ENCODE data around the gene KRTAP12-1. TPM values are rescaled to one million over a fixed set of nuclear protein-coding genes. Genes with fewer than 3 reads are reported as not detected.
"Not testable (repeated sequence)": the region's sequence is repeated elsewhere in the genome, so short reads cannot be mapped to it uniquely, and the experiment has no call there.

KRTAP12-1 gene
- total and polyA plus RNA-seq, 5 donors from 2014 or later: not detected

DNA sequence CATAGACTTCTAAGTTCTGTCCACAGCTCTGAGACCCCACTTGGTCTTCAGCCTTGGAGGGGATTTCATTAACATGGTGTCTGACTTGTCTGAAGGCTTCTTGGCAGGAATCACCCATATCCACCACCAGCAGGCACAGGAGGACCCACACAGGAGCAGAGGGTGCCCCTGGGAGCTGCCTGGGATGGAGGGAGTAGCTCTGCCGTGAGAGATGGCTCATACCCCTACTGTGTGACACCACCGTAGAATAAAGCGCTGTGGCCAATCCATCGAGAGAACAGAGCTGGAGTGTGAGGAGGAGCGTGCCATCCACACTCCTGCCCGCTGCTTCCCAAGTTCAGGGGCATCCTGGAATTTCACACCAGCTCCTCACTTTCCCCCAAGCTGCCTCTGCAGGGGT is 3.1 kb upstream of the KRTAP12-1 start:
- not testable (repeated sequence) for H3K27ac Mint-ChIP-seq; DNase-seq; H3K9me3 ChIP-seq (ENCODE audit: control insufficient read depth in 2 of 2, low read length in 2 of 2); H3K4me3 Mint-ChIP-seq; H3K27me3 ChIP-seq (ENCODE audit: control insufficient read depth, insufficient read depth, low read length); ATAC-seq (ENCODE audit: low read depth in 2 of 2); H3K4me1 Mint-ChIP-seq; H3K4me3 ChIP-seq (ENCODE audit: low read depth, low read length); H3K36me3 Mint-ChIP-seq; H3K27ac ChIP-seq (ENCODE audit: insufficient read depth, low read length, poor library complexity, severe bottlenecking); H3K9me3 Mint-ChIP-seq; H3K36me3 ChIP-seq (ENCODE audit: control insufficient read depth, insufficient read depth, low read length); H3K4me1 ChIP-seq (ENCODE audit: control insufficient read depth, insufficient read depth, low read length, poor library complexity, severe bottlenecking)
- peaks cover 28% of the 10 kb centered on the region for H3K27me3 Mint-ChIP-seq

DNA sequence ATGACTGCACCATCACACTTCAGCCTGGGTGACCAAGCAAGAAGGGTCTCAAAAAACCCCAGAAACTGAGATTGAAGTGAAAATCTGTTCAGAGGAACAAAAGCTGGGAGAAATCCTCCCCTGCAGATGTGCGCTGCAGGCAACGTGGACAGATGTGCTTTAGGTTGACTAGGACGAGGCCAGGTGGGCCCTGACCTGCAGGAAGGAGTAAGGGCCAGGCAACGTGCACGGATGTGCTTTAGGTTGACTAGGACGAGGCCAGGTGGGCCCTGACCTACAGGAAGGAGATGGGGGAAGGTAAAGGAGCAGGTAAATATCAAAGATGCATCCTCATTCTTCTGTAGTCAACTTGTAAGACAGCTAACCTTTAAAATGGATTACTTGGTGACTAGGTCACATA is 2.5 kb upstream of the KRTAP12-1 start:
- Mint-ChIP-seq H3K4me3 (no peak overlapping the region), H3K4me1 (peaks cover 0 to 3% (median 1%) of the 10 kb centered on the region in 4 donors), H3K27ac (no peak overlapping the region), H3K9me3 (peaks cover 0 to 1% (median 0%) of the 10 kb centered on the region in 7 donors), H3K27me3 (peaks cover 26% of the 10 kb centered on the region), H3K36me3 (no peaks in the 10 kb centered on the region)
- Histone ChIP-seq H3K4me3 (ENCODE audit: low read depth, low read length) (no peak overlapping the region), H3K27me3 (ENCODE audit: control insufficient read depth, insufficient read depth, low read length) (peaks cover 3% of the 10 kb centered on the region), H3K27ac (ENCODE audit: insufficient read depth, low read length, poor library complexity, severe bottlenecking) (no peak overlapping the region), H3K9me3 (ENCODE audit: control insufficient read depth in 2 of 2, low read length in 2 of 2) (no peaks in the 10 kb centered on the region), H3K4me1 (ENCODE audit: control insufficient read depth, insufficient read depth, low read length, poor library complexity, severe bottlenecking) (no peaks in the 10 kb centered on the region), H3K36me3 (ENCODE audit: control insufficient read depth, insufficient read depth, low read length) (no peaks in the 10 kb centered on the region)
- DNase-seq: no peak
- no peak for ATAC-seq (ENCODE audit: low read depth in 2 of 2)

DNA sequence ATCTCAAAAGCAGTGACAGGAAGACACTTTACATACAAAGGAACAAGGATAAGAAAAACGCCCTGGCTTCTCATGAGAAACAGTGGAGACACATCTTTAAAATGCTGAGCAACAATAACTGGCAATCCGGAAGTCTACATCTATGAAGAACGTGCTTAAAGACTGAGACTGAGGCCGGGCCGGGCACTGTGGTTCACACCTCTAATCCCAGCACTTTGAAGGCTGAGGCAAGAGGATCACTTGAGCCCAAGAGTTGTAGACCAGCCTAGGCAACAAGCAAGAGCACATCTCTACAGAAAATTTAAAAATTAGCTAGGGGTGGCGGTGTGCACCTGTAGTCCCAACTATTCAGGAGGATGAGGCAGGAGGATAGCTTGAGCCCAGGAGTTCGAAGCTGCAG is 2.1 kb upstream of the KRTAP12-1 start:
- Mint-ChIP-seq H3K4me1 (peaks cover 0 to 3% (median 1%) of the 10 kb centered on the region in 4 donors), H3K36me3 (no peaks in the 10 kb centered on the region), H3K27ac (no peak overlapping the region), H3K4me3 (no peak overlapping the region), H3K27me3 (peaks cover 26% of the 10 kb centered on the region), H3K9me3 (peaks cover 0 to 1% (median 0%) of the 10 kb centered on the region in 7 donors)
- DNase-seq (no peak), ATAC-seq (ENCODE audit: low read depth in 2 of 2) (no peak)
- Histone ChIP-seq H3K36me3 (ENCODE audit: control insufficient read depth, insufficient read depth, low read length) (no peaks in the 10 kb centered on the region), H3K9me3 (ENCODE audit: control insufficient read depth in 2 of 2, low read length in 2 of 2) (no peaks in the 10 kb centered on the region), H3K27me3 (ENCODE audit: control insufficient read depth, insufficient read depth, low read length) (peaks cover 5% of the 10 kb centered on the region), H3K4me3 (ENCODE audit: low read depth, low read length) (no peak overlapping the region), H3K27ac (ENCODE audit: insufficient read depth, low read length, poor library complexity, severe bottlenecking) (no peak overlapping the region), H3K4me1 (ENCODE audit: control insufficient read depth, insufficient read depth, low read length, poor library complexity, severe bottlenecking) (no peaks in the 10 kb centered on the region)

DNA sequence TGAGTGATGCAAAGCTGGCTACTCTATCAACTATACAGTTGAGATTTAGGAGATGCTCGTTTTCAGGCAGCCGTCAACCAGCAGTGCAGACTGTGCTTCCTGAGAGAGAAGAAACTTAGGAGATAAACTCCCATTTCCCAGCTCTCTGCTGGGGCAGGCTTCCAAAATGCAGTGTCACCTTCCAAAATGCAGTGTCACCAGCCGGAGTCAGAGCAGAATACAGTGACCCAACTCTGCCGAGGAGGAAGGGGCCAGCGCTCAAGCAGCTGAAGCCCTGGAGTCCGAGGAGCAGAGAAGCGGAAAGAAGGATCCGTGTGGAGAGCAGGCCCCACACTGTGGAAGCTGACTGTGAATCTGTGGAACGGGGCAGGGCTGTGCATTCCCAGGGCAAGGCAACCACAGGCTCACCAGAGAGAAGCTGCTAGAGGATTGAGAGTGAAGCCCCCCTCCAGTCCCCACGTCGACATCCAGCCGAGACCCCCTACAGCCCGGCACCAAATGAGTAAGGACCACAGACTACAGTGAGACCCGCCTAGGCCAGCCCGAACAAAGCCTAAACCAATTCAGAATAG is 703 bp upstream of the KRTAP12-1 start:
- no peak overlapping the region for H3K4me3 Mint-ChIP-seq
- Histone ChIP-seq H3K4me1 (ENCODE audit: control insufficient read depth, insufficient read depth, low read length, poor library complexity, severe bottlenecking) (no peaks in the 10 kb centered on the region), H3K27me3 (ENCODE audit: control insufficient read depth, insufficient read depth, low read length) (peaks cover 5% of the 10 kb centered on the region), H3K4me3 (ENCODE audit: low read depth, low read length) (no peak overlapping the region), H3K27ac (ENCODE audit: insufficient read depth, low read length, poor library complexity, severe bottlenecking) (no peak overlapping the region), H3K9me3 (ENCODE audit: control insufficient read depth in 2 of 2, low read length in 2 of 2) (no peaks in the 10 kb centered on the region), H3K36me3 (ENCODE audit: control insufficient read depth, insufficient read depth, low read length) (no peaks in the 10 kb centered on the region)
- no peak for ATAC-seq (ENCODE audit: low read depth in 2 of 2)
- DNase-seq: no peak
- H3K27ac Mint-ChIP-seq: peak overlapping the region in 1 of 3 donors; percentile 36
- peaks cover 0 to 3% (median 1%) of the 10 kb centered on the region in 4 donors for H3K4me1 Mint-ChIP-seq
- peaks cover 0 to 1% (median 0%) of the 10 kb centered on the region in 7 donors for H3K9me3 Mint-ChIP-seq
- H3K27me3 Mint-ChIP-seq: peaks cover 29% of the 10 kb centered on the region
- H3K36me3 Mint-ChIP-seq: no peaks in the 10 kb centered on the region

DNA sequence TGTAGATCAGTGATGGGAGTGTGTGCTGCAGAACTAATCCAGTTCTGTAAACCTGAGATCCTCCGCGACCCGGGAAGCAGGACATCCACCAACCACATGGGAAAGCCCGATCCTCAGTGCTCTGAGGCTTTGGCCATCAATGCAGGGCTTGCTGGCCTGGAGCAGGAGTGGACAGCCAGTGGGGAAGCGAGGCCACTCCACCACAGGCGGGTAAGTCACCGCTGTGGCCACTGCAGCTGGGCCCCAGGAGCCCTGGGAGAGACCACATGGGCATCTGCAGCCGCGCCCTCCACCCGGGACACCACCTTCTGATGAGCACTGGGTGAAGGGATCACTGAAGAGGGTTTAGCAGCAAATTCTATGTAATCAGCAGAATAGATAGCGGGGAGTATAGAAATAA is 811 bp downstream of the KRTAP12-1 start:
- H3K4me1 ChIP-seq (ENCODE audit: control insufficient read depth, insufficient read depth, low read length, poor library complexity, severe bottlenecking): no peaks in the 10 kb centered on the region
- peaks cover 5% of the 10 kb centered on the region for H3K27me3 ChIP-seq (ENCODE audit: control insufficient read depth, insufficient read depth, low read length)
- H3K27ac ChIP-seq (ENCODE audit: insufficient read depth, low read length, poor library complexity, severe bottlenecking): no peak overlapping the region
- no peaks in the 10 kb centered on the region for H3K9me3 ChIP-seq (ENCODE audit: control insufficient read depth in 2 of 2, low read length in 2 of 2)
- no peak for DNase-seq
- H3K27ac Mint-ChIP-seq: no peak overlapping the region
- H3K36me3 Mint-ChIP-seq: no peaks in the 10 kb centered on the region
- no peak for ATAC-seq (ENCODE audit: low read depth in 2 of 2)
- H3K4me3 Mint-ChIP-seq: no peak overlapping the region
- H3K9me3 Mint-ChIP-seq: peaks cover 0 to 1% (median 0%) of the 10 kb centered on the region in 7 donors
- H3K27me3 Mint-ChIP-seq: peaks cover 23% of the 10 kb centered on the region
- peaks cover 0 to 3% (median 0%) of the 10 kb centered on the region in 4 donors for H3K4me1 Mint-ChIP-seq
- H3K4me3 ChIP-seq (ENCODE audit: low read depth, low read length): no peak overlapping the region
- no peaks in the 10 kb centered on the region for H3K36me3 ChIP-seq (ENCODE audit: control insufficient read depth, insufficient read depth, low read length)

DNA sequence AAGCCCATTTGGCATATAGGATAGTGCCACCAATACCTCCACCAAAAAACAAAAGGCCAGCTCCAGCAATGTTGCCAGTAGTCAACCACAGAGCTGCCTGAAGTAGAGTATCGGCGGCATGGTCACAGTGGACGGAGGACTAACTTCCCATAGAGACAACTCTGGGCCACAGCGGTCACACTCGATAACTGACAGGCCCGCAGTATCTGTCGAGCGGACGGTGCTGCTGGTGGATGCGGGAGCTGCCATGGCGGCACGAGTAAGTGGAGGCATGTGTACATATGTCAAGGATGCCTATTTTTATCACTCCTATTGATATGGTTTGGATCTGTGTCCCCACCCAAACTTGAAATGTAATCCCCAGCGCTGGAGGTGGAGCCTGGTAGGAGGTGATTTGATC is 4.1 kb downstream of the KRTAP12-1 start:
- Mint-ChIP-seq H3K4me1 (no peaks in the 10 kb centered on the region), H3K9me3 (peaks cover 0 to 21% (median 2%) of the 10 kb centered on the region in 7 donors), H3K36me3 (no peaks in the 10 kb centered on the region), H3K27ac (no peak overlapping the region), H3K4me3 (no peak overlapping the region), H3K27me3 (peaks cover 25% of the 10 kb centered on the region)
- H3K27ac ChIP-seq (ENCODE audit: insufficient read depth, low read length, poor library complexity, severe bottlenecking): no peak overlapping the region
- H3K27me3 ChIP-seq (ENCODE audit: control insufficient read depth, insufficient read depth, low read length): peaks cover 5% of the 10 kb centered on the region
- H3K9me3 ChIP-seq (ENCODE audit: control insufficient read depth in 2 of 2, low read length in 2 of 2): peaks cover 4 to 7% of the 10 kb centered on the region in 2 experiments
- H3K36me3 ChIP-seq (ENCODE audit: control insufficient read depth, insufficient read depth, low read length): no peaks in the 10 kb centered on the region
- ATAC-seq (ENCODE audit: low read depth in 2 of 2): no peak
- H3K4me1 ChIP-seq (ENCODE audit: control insufficient read depth, insufficient read depth, low read length, poor library complexity, severe bottlenecking): no peaks in the 10 kb centered on the region
- DNase-seq: no peak
- H3K4me3 ChIP-seq (ENCODE audit: low read depth, low read length): no peak overlapping the region

DNA sequence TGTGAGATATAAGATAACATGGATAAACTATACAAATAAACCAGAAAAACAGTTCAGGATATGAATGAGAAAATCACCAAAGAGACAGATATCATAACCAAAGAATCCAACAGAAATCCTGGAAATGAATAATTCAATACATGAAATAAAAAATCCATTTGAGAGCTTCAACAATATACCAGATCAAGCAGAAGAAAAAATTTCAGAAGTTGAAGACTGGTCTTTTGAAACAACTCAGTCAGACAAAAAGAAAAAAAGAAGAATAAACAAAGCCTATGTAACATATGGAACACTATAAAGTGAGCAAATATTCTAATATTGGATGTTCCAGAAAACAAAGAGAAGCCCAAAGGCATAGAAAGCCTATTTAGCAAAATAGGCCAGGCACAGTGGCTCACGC is 10.1 kb downstream of the KRTAP12-1 start:
- H3K27me3 ChIP-seq (ENCODE audit: control insufficient read depth, insufficient read depth, low read length): peaks cover 9% of the 10 kb centered on the region
- no peaks in the 10 kb centered on the region for H3K4me1 ChIP-seq (ENCODE audit: control insufficient read depth, insufficient read depth, low read length, poor library complexity, severe bottlenecking)
- no peak for DNase-seq
- Mint-ChIP-seq H3K4me3 (no peak overlapping the region), H3K4me1 (no peaks in the 10 kb centered on the region), H3K9me3 (peaks cover 2 to 43% (median 11%) of the 10 kb centered on the region in 7 donors), H3K27me3 (peaks cover 25% of the 10 kb centered on the region), H3K36me3 (no peaks in the 10 kb centered on the region), H3K27ac (no peak overlapping the region)
- ATAC-seq (ENCODE audit: low read depth in 2 of 2): no peak
- H3K27ac ChIP-seq (ENCODE audit: insufficient read depth, low read length, poor library complexity, severe bottlenecking): no peak overlapping the region
- H3K9me3 ChIP-seq (ENCODE audit: control insufficient read depth in 2 of 2, low read length in 2 of 2): peaks cover 16 to 28% of the 10 kb centered on the region in 2 experiments
- no peak overlapping the region for H3K4me3 ChIP-seq (ENCODE audit: low read depth, low read length)
- H3K36me3 ChIP-seq (ENCODE audit: control insufficient read depth, insufficient read depth, low read length): no peaks in the 10 kb centered on the region

Data from CD4-positive, CD25-positive, alpha-beta regulatory T cell (primary cell).